Anterior cingulate cortex (tissue), 58 donors: ENCODE data around the gene ERAS.
A peak's percentile ranks its signal among the peaks of the same experiment; 100 is the strongest.
"Not testable (repeated sequence)": the region's sequence is repeated elsewhere in the genome, so short reads cannot be mapped to it uniquely, and the experiment has no call there.

ENCODE experiments used
- DNase-seq, 58 donors: peaks; one replicate each; lab custom pipeline; 2025; lab: John Stamatoyannopoulos, UW

The ERAS gene

GRCh38 chrX:48794340-48794910 is 31.9 kb upstream of the ERAS start:
- DNase-seq: no peak

GRCh38 chrX:48794911-48795515 is 31.3 kb upstream of the ERAS start:
- no peak for DNase-seq

- no peak for DNase-seq
These were observed 28.0 kb upstream of the ERAS start for GRCh38 chrX:48798318-48798717.

- DNase-seq: peak in 1 of 58 donors; percentile 52
These were observed 25.6 kb upstream of the ERAS start for GRCh38 chrX:48800574-48801279.

GRCh38 chrX:48801280-48802088 is 24.8 kb upstream of the ERAS start, which contains the start of gene HDAC6:
HDAC6 (plus strand) TSS chrX:48802067; CDS start chrX:48802693, 626 bp downstream.
- DNase-seq: peak; percentile 61 to 98 (median 94)

- DNase-seq: peak in 30 of 58 donors; percentile 7 to 67 (median 38)
These were observed 24.0 kb upstream of the ERAS start for GRCh38 chrX:48802089-48802904.

- DNase-seq: no peak
These were observed 23.5 kb upstream of the ERAS start for GRCh38 chrX:48802905-48803200.

- DNase-seq: no peak
These were observed 20.2 kb upstream of the ERAS start for GRCh38 chrX:48806081-48806480.

GRCh38 chrX:48813644-48814043 is 12.7 kb upstream of the ERAS start:
- DNase-seq: no peak

GRCh38 chrX:48814722-48815121 is 11.6 kb upstream of the ERAS start:
- no peak for DNase-seq

- no peak for DNase-seq
These were observed 11.0 kb upstream of the ERAS start for GRCh38 chrX:48815266-48815665.

- no peak for DNase-seq
These were observed 10.1 kb upstream of the ERAS start for GRCh38 chrX:48816014-48816810.

GRCh38 chrX:48818098-48818497 is 8.2 kb upstream of the ERAS start:
- no peak for DNase-seq

- no peak for DNase-seq
These were observed 7.4 kb upstream of the ERAS start for GRCh38 chrX:48818866-48819265.

GRCh38 chrX:48819394-48819793 is 6.9 kb upstream of the ERAS start:
- not testable (repeated sequence) for DNase-seq

- DNase-seq: peak in 17 of 58 donors; percentile 1 to 39 (median 6)
These were observed 3.3 kb upstream of the ERAS start for GRCh38 chrX:48823053-48823452.

- no peak for DNase-seq
These were observed 2.2 kb upstream of the ERAS start for GRCh38 chrX:48824066-48824465.

- no peak for DNase-seq
These were observed 752 bp downstream of the ERAS start for GRCh38 chrX:48826876-48827653.

GRCh38 chrX:48827654-48827968 is 1.3 kb downstream of the ERAS start:
- DNase-seq: no peak
